Cardiac muscle cell (in vitro differentiated cells and primary cell): ENCODE results near the gene PTPRD. TPM values are rescaled to one million over a fixed set of nuclear protein-coding genes. Genes with fewer than 3 reads are reported as not detected.

ENCODE experiments used
- DNase-seq, 2 donors: peaks; one replicate each; pipeline versions ENCODE4 v3.0.0 to v3.0.0-alpha.2; 2010 to 2017; ENCODE audit warnings: low read depth in 1 of 2, low spot score in 1 of 2
- H3K27ac ChIP-seq: fragments of 200-600 bp; sonication (generic); 2 replicates; pipeline ENCODE4 v1.5.1; 2016
- H3K27me3 ChIP-seq: fragments of 200-600 bp; sonication (generic); 2 replicates; pipeline ENCODE4 v1.6.0; 2016; ENCODE audit warnings: control low read depth
- H3K36me3 ChIP-seq: fragments of 200-600 bp; sonication (generic); 2 replicates; pipeline ENCODE4 v1.5.1; 2016; ENCODE audit warnings: control low read depth
- H3K4me1 ChIP-seq: fragments of 200-600 bp; sonication (generic); 2 replicates; pipeline ENCODE4 v1.8.1; 2017; ENCODE audit warnings: low read depth, mild to moderate bottlenecking, mixed run types
- H3K4me3 ChIP-seq: fragments of 200-600 bp; sonication (generic); 2 replicates; pipeline ENCODE4 v1.5.1; 2016; ENCODE audit warnings: mild to moderate bottlenecking
- H3K9me3 ChIP-seq: fragments of 200-600 bp; sonication (generic); 2 replicates; pipeline ENCODE4 v1.5.1; 2017; ENCODE audit warnings: low read depth, mild to moderate bottlenecking, control low read depth
- CTCF ChIP-seq: IDR thresholded peaks from 2 replicates; pipeline ENCODE4 v1.5.1; 2012; ENCODE audit warnings: low read depth, mild to moderate bottlenecking, low read length
- polyA plus RNA-seq: library from polyadenylated mRNA; unstranded; fragments of >200 nt; fragmentation: Nextera tagmentation; extraction: Ambion mirVana; gene quantifications from 2 replicates; pipeline ENCODE4 v1.2.1, GENCODE V29; 2016
- total RNA-seq: library from RNA; depleted of rRNA; stranded (reverse); fragments of >200 nt; gene quantifications from 2 replicates; pipeline ENCODE4 v1.2.3, GENCODE V29; 2016

The PTPRD gene
- total and polyA plus RNA-seq, 2 experiments from 2014 or later, result 37.0 to 287 TPM

DNA sequence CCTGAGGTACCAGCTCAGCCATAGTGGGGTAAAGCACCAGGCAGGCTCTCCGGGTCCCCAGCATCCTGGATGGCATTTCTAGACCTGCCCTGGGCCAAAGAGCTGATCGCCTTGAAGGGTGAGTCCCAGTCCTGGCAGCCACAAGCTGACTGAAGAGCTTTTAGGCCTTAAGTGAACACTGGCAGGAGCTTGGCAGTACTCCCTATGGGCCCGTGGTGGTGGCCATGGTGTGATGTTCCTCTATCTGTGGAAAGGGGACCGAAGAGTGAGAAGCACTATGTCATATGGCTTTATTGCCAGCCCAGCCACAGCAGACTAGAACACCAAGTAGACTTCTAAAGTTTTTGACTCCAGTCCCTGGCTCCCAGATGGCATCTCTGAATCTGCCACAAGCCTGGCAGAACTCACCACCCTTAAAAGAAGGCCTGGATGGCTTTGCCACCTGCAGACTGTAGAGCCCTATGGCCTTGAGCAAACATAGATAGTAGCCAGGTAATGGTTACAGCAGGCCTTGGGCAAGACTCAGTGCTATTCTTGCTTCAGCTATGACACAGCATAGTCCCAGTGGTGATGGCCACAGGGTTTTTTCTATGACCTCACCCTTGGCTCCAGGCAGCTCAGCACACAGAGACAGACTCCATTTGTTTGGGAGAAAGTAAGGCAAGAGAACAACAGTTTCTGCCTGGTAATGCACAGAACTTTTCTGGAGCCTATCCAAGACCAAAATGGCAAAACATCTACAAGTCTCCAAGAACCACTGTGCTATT, 2011.7 kb downstream of the PTPRD start:
- no peak for TF ChIP-seq CTCF
- Histone ChIP-seq H3K36me3 (no peaks in the 10 kb centered on the region), H3K27me3 (no peaks in the 10 kb centered on the region), H3K27ac (no peak overlapping the region), H3K9me3 (no peaks in the 10 kb centered on the region), H3K4me1 (no peaks in the 10 kb centered on the region), H3K4me3 (no peak overlapping the region)
- no peak for DNase-seq

GRCh38 chr9:8599937-8600336, 2012.9 kb downstream of the PTPRD start:
- H3K4me1 ChIP-seq, result no peaks in the 10 kb centered on the region
- no peaks in the 10 kb centered on the region for H3K9me3 ChIP-seq
- no peak overlapping the region for H3K4me3 ChIP-seq
- no peak for DNase-seq
- H3K27me3 ChIP-seq, result no peaks in the 10 kb centered on the region
- no peaks in the 10 kb centered on the region for H3K36me3 ChIP-seq
- H3K27ac ChIP-seq, result no peak overlapping the region
- TF ChIP-seq CTCF, result no peak

- H3K4me3 ChIP-seq, result no peak overlapping the region
- H3K27ac ChIP-seq, result no peak overlapping the region
- TF ChIP-seq CTCF, result no peak
- H3K27me3 ChIP-seq, result no peaks in the 10 kb centered on the region
- peaks cover 4% of the 10 kb centered on the region for H3K4me1 ChIP-seq
- H3K36me3 ChIP-seq, result no peaks in the 10 kb centered on the region
- H3K9me3 ChIP-seq, result no peaks in the 10 kb centered on the region
- no peak for DNase-seq
Observed at GRCh38 chr9:8589476-8589875, 2023.3 kb downstream of the PTPRD start.

GRCh38 chr9:8585036-8585435, 2027.8 kb downstream of the PTPRD start:
- Histone ChIP-seq H3K9me3 (no peaks in the 10 kb centered on the region), H3K27ac (no peak overlapping the region), H3K36me3 (no peaks in the 10 kb centered on the region), H3K4me3 (no peak overlapping the region), H3K4me1 (peaks cover 4% of the 10 kb centered on the region), H3K27me3 (no peaks in the 10 kb centered on the region)
- no peak for TF ChIP-seq CTCF
- no peak for DNase-seq

DNA sequence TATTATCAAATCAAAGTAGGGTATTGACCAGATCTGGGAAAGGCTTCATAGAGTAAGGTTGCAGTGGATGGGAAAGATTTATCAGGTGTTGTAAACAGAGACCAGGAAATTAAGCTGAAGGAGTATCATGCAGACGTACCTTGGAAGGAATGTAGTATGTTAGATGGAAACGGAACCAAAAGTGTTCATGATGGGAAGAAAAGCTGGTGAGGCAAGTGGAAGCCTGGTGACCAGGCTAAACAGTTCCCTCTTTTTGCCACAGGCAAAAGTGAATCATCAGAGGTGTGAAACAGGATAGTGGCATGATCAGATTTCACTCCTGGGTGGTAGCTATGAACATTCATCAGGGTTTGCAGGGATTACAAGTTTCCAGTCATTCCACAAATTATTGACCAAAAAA, 2033.1 kb downstream of the PTPRD start:
- no peak for DNase-seq

More for the DNA sequence above, 2033.1 kb downstream of the PTPRD start:
- no peak overlapping the region for H3K4me3 ChIP-seq
- peaks cover 12% of the 10 kb centered on the region for H3K4me1 ChIP-seq
- H3K27me3 ChIP-seq, result no peaks in the 10 kb centered on the region
- no peaks in the 10 kb centered on the region for H3K36me3 ChIP-seq
- TF ChIP-seq CTCF, result no peak
- no peaks in the 10 kb centered on the region for H3K9me3 ChIP-seq
- H3K27ac ChIP-seq, result no peak overlapping the region
